Activated CD4-positive, alpha-beta T cell treated with anti-CD3 and anti-CD28 coated beads, Interleukin-2, amount 10 ng/mL, durations not matched to agents 24 days and 14 days (primary cell): Measurements from ENCODE around the gene LRIG2. TPM values are rescaled to one million over a fixed set of nuclear protein-coding genes. Genes with fewer than 3 reads are reported as not detected.

Experiments
- DNase-seq: peaks from one replicate; pipeline ENCODE4 v3.0.0; 2022
- H3K27ac Mint-ChIP-seq: one replicate; pipeline ENCODE4 v1.8.0; 2022; ENCODE audit warnings: mild to moderate bottlenecking, mixed read lengths
- H3K27me3 Mint-ChIP-seq: one replicate; pipeline ENCODE4 v1.8.0; 2022; ENCODE audit warnings: mixed read lengths
- H3K36me3 Mint-ChIP-seq: one replicate; pipeline ENCODE4 v1.8.0; 2022; ENCODE audit warnings: low read depth, mild to moderate bottlenecking, mixed read lengths
- H3K4me1 Mint-ChIP-seq: one replicate; pipeline ENCODE4 v1.8.0; 2021; ENCODE audit warnings: mixed read lengths
- H3K4me3 Mint-ChIP-seq: one replicate; pipeline ENCODE4 v1.8.0; 2022; ENCODE audit warnings: mild to moderate bottlenecking, moderate library complexity, mixed read lengths
- H3K9me3 Mint-ChIP-seq: one replicate; pipeline ENCODE4 v1.8.0; 2021; ENCODE audit warnings: mixed read lengths
- intact Hi-C: fragments of 100-400 bp; cut with micrococcal nuclease; formaldehyde crosslinking; loops from one replicate; pipeline ENCODE4 v1.15.1; 2023
- total RNA-seq: library from RNA; stranded (reverse); gene quantifications from 2 replicates; pipeline ENCODE4 v1.2.3, GENCODE V29; 2022

Gene LRIG2
- total RNA-seq, 1 donor from 2014 or later: 12.7 TPM

GRCh38 chr1:113088972-113089371, 16.0 kb downstream of the LRIG2 start:
- Mint-ChIP-seq H3K36me3 (peaks cover 21% of the 10 kb centered on the region), H3K4me1 (peaks cover 9% of the 10 kb centered on the region)

GRCh38 chr1:113090051-113090450, 17.1 kb downstream of the LRIG2 start:
- Mint-ChIP-seq H3K27me3 (no peaks in the 10 kb centered on the region), H3K4me3 (no peak overlapping the region), H3K36me3 (peaks cover 27% of the 10 kb centered on the region), H3K9me3 (no peaks in the 10 kb centered on the region), H3K27ac (no peak overlapping the region), H3K4me1 (peaks cover 9% of the 10 kb centered on the region)
- intact Hi-C loops: no loop called here
- no peak for DNase-seq

More at GRCh38 chr1:113088972-113089371, 16.0 kb downstream of the LRIG2 start:
- Mint-ChIP-seq H3K4me3 (no peak overlapping the region), H3K9me3 (no peaks in the 10 kb centered on the region), H3K27ac (no peak overlapping the region), H3K27me3 (no peaks in the 10 kb centered on the region)
- no peak for DNase-seq
- intact Hi-C loops: no loop called here

- no peaks in the 10 kb centered on the region for H3K27me3 Mint-ChIP-seq
- intact Hi-C loops: no loop called here
- H3K9me3 Mint-ChIP-seq: no peaks in the 10 kb centered on the region
- H3K36me3 Mint-ChIP-seq: peaks cover 37% of the 10 kb centered on the region
- DNase-seq: no peak
- H3K4me3 Mint-ChIP-seq: no peak overlapping the region
- H3K27ac Mint-ChIP-seq: peak overlapping the region; percentile 32
- H3K4me1 Mint-ChIP-seq: peaks cover 7% of the 10 kb centered on the region
Observed at GRCh38 chr1:113091988-113092594, 19.1 kb downstream of the LRIG2 start.

GRCh38 chr1:113094506-113094905, 21.5 kb downstream of the LRIG2 start:
- Mint-ChIP-seq H3K4me3 (no peak overlapping the region), H3K27me3 (no peaks in the 10 kb centered on the region), H3K4me1 (peaks cover 7% of the 10 kb centered on the region), H3K36me3 (peaks cover 49% of the 10 kb centered on the region), H3K9me3 (no peaks in the 10 kb centered on the region), H3K27ac (no peak overlapping the region)
- intact Hi-C loops: no loop called here
- no peak for DNase-seq

- H3K36me3 Mint-ChIP-seq: peaks cover 55% of the 10 kb centered on the region
- no peaks in the 10 kb centered on the region for H3K27me3 Mint-ChIP-seq
- no peak for DNase-seq
- no peak overlapping the region for H3K4me3 Mint-ChIP-seq
- H3K27ac Mint-ChIP-seq: no peak overlapping the region
- peaks cover 7% of the 10 kb centered on the region for H3K4me1 Mint-ChIP-seq
- H3K9me3 Mint-ChIP-seq: no peaks in the 10 kb centered on the region
- intact Hi-C loops: no loop called here
Observed at GRCh38 chr1:113095790-113096455, 22.9 kb downstream of the LRIG2 start.

- Mint-ChIP-seq H3K36me3 (peaks cover 58% of the 10 kb centered on the region), H3K9me3 (no peaks in the 10 kb centered on the region), H3K27ac (no peak overlapping the region), H3K4me1 (peaks cover 6% of the 10 kb centered on the region), H3K27me3 (no peaks in the 10 kb centered on the region), H3K4me3 (no peak overlapping the region)
- intact Hi-C loops: no loop called here
- DNase-seq: no peak
Observed at GRCh38 chr1:113096493-113096892, 23.5 kb downstream of the LRIG2 start.

- Mint-ChIP-seq H3K36me3 (peaks cover 51% of the 10 kb centered on the region), H3K9me3 (no peaks in the 10 kb centered on the region), H3K27ac (peak overlapping the region; percentile 54), H3K4me1 (no peaks in the 10 kb centered on the region), H3K27me3 (no peaks in the 10 kb centered on the region), H3K4me3 (no peak overlapping the region)
- DNase-seq: no peak
- intact Hi-C loops: no loop called here
Observed at GRCh38 chr1:113101588-113101987, 28.6 kb downstream of the LRIG2 start.

GRCh38 chr1:113103048-113103447, 30.1 kb downstream of the LRIG2 start:
- H3K27ac Mint-ChIP-seq: no peak overlapping the region
- no peaks in the 10 kb centered on the region for H3K4me1 Mint-ChIP-seq
- DNase-seq: no peak
- H3K27me3 Mint-ChIP-seq: no peaks in the 10 kb centered on the region
- H3K36me3 Mint-ChIP-seq: peaks cover 54% of the 10 kb centered on the region
- intact Hi-C loops: no loop called here
- H3K9me3 Mint-ChIP-seq: no peaks in the 10 kb centered on the region
- H3K4me3 Mint-ChIP-seq: no peak overlapping the region

- no peaks in the 10 kb centered on the region for H3K27me3 Mint-ChIP-seq
- H3K4me1 Mint-ChIP-seq: no peaks in the 10 kb centered on the region
- H3K27ac Mint-ChIP-seq: no peak overlapping the region
- no peak for DNase-seq
- no peak overlapping the region for H3K4me3 Mint-ChIP-seq
- intact Hi-C loops: no loop called here
- H3K9me3 Mint-ChIP-seq: no peaks in the 10 kb centered on the region
- H3K36me3 Mint-ChIP-seq: peaks cover 52% of the 10 kb centered on the region
Observed at GRCh38 chr1:113103977-113104376, 31.0 kb downstream of the LRIG2 start.

GRCh38 chr1:113106910-113107309, 33.9 kb downstream of the LRIG2 start:
- Mint-ChIP-seq H3K36me3 (peaks cover 48% of the 10 kb centered on the region), H3K27me3 (no peaks in the 10 kb centered on the region), H3K4me3 (no peak overlapping the region)

GRCh38 chr1:113109908-113110554, 37.0 kb downstream of the LRIG2 start:
- H3K36me3 Mint-ChIP-seq: peaks cover 48% of the 10 kb centered on the region
- H3K4me1 Mint-ChIP-seq: peaks cover 4% of the 10 kb centered on the region
- H3K27me3 Mint-ChIP-seq: no peaks in the 10 kb centered on the region
- intact Hi-C loops: no loop called here
- no peaks in the 10 kb centered on the region for H3K9me3 Mint-ChIP-seq
- no peak for DNase-seq
- no peak overlapping the region for H3K4me3 Mint-ChIP-seq
- H3K27ac Mint-ChIP-seq: no peak overlapping the region

More at GRCh38 chr1:113106910-113107309, 33.9 kb downstream of the LRIG2 start:
- no peaks in the 10 kb centered on the region for H3K9me3 Mint-ChIP-seq
- intact Hi-C loops: no loop called here
- H3K4me1 Mint-ChIP-seq: no peaks in the 10 kb centered on the region
- no peak for DNase-seq
- H3K27ac Mint-ChIP-seq: no peak overlapping the region

GRCh38 chr1:113118266-113118665, 45.3 kb downstream of the LRIG2 start:
- H3K27ac Mint-ChIP-seq: peak overlapping the region; percentile 5
- intact Hi-C loops: no loop called here
- peaks cover 63% of the 10 kb centered on the region for H3K36me3 Mint-ChIP-seq
- DNase-seq: no peak
- no peak overlapping the region for H3K4me3 Mint-ChIP-seq
- H3K27me3 Mint-ChIP-seq: no peaks in the 10 kb centered on the region
- H3K9me3 Mint-ChIP-seq: no peaks in the 10 kb centered on the region
- H3K4me1 Mint-ChIP-seq: peaks cover 1% of the 10 kb centered on the region

GRCh38 chr1:113123737-113124136, 50.7 kb downstream of the LRIG2 start:
- DNase-seq: no peak
- intact Hi-C loops: loop anchor here (10.0 kb wide), 1 partner anchor 851 kb away; the partner anchor contains the start of gene OLFML3
- Mint-ChIP-seq H3K27me3 (no peaks in the 10 kb centered on the region), H3K9me3 (no peaks in the 10 kb centered on the region), H3K36me3 (peaks cover 63% of the 10 kb centered on the region), H3K27ac (no peak overlapping the region), H3K4me1 (no peaks in the 10 kb centered on the region), H3K4me3 (no peak overlapping the region)

- no peak for DNase-seq
- intact Hi-C loops: loop anchor here (10.0 kb wide), 1 partner anchor 850 kb away; the partner anchor contains the start of gene OLFML3
Observed at GRCh38 chr1:113124366-113124765, 51.4 kb downstream of the LRIG2 start.

More at GRCh38 chr1:113124366-113124765, 51.4 kb downstream of the LRIG2 start:
- H3K27me3 Mint-ChIP-seq: no peaks in the 10 kb centered on the region
- H3K4me1 Mint-ChIP-seq: no peaks in the 10 kb centered on the region
- H3K9me3 Mint-ChIP-seq: no peaks in the 10 kb centered on the region
- no peak overlapping the region for H3K4me3 Mint-ChIP-seq
- H3K36me3 Mint-ChIP-seq: peaks cover 59% of the 10 kb centered on the region
- no peak overlapping the region for H3K27ac Mint-ChIP-seq
